ENCODE results near the gene MRPL21. TPM values are rescaled to one million over a fixed set of nuclear protein-coding genes. Genes with fewer than 3 reads are reported as not detected.

MRPL21 gene
- total RNA-seq, 3 donors from 2014 or later (not counting 1 experiment from before 2014, with no cell fraction given) = 39.0 to 47.4 (median 40.3) TPM

DNA sequence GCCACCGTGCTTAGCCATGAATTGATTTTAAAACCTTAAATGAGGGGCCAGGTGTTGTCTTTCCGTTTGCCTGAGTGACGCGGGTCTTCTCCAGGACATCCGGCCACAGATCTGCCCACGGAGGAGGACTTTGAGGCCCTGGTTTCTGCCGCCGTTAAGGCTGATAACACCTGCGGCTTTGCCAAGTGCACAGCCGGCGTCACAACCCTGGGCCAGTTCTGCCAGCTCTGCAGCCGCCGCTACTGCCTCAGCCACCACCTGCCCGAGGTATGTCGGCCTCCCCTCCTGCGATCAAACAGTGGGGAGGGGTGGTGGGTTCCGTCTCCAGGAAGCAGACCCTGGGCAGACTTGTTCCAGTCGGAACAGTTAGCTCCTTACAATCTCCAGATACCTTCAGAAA lies 34.5 kb upstream of the MRPL21 start:
- Mint-ChIP-seq H3K9me3 (no peaks in the 10 kb centered on the region), H3K4me3 (no peak overlapping the region), H3K27me3 (ENCODE audit: low read depth in 2 of 2) (no peaks in the 10 kb centered on the region), H3K36me3 (no peaks in the 10 kb centered on the region), H3K27ac (no peak overlapping the region), H3K4me1 (no peaks in the 10 kb centered on the region)
- TF ChIP-seq, protein P1, sequence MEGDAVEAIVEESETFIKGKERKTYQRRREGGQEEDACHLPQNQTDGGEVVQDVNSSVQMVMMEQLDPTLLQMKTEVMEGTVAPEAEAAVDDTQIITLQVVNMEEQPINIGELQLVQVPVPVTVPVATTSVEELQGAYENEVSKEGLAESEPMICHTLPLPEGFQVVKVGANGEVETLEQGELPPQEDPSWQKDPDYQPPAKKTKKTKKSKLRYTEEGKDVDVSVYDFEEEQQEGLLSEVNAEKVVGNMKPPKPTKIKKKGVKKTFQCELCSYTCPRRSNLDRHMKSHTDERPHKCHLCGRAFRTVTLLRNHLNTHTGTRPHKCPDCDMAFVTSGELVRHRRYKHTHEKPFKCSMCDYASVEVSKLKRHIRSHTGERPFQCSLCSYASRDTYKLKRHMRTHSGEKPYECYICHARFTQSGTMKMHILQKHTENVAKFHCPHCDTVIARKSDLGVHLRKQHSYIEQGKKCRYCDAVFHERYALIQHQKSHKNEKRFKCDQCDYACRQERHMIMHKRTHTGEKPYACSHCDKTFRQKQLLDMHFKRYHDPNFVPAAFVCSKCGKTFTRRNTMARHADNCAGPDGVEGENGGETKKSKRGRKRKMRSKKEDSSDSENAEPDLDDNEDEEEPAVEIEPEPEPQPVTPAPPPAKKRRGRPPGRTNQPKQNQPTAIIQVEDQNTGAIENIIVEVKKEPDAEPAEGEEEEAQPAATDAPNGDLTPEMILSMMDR (IDR thresholded peaks at IDR 0.05) = no peak
- no peaks in the 10 kb centered on the region for H3K27me3 ChIP-seq (ENCODE audit: control insufficient read depth, insufficient read depth, low read length)
- H3K36me3 ChIP-seq (ENCODE audit: control insufficient read depth, insufficient read depth, low read length) = peaks cover 42% of the 10 kb centered on the region
- WGBS (ENCODE audit: insufficient coverage) = 97% methylated on average over 18 of the region's 18 CpGs
- intact Hi-C loops (cut with micrococcal nuclease) = no loop called here
- no peak overlapping the region for H3K4me3 ChIP-seq (ENCODE audit: low read length)
- H3K27ac ChIP-seq (ENCODE audit: low read length) = no peak overlapping the region
- H3K9me3 ChIP-seq (ENCODE audit: control insufficient read depth, insufficient read depth, low read length) = no peaks in the 10 kb centered on the region
- no peaks in the 10 kb centered on the region for H3K4me1 ChIP-seq (ENCODE audit: control insufficient read depth, insufficient read depth, low read length)
- no peak for DNase-seq
- no peak for ATAC-seq

GRCh38 chr11:68936676-68937620 lies 33.3 kb upstream of the MRPL21 start:
- Histone ChIP-seq H3K4me3 (ENCODE audit: low read length) (no peak overlapping the region), H3K4me1 (ENCODE audit: control insufficient read depth, insufficient read depth, low read length) (no peaks in the 10 kb centered on the region), H3K9me3 (ENCODE audit: control insufficient read depth, insufficient read depth, low read length) (no peaks in the 10 kb centered on the region), H3K27me3 (ENCODE audit: control insufficient read depth, insufficient read depth, low read length) (no peaks in the 10 kb centered on the region), H3K27ac (ENCODE audit: low read length) (no peak overlapping the region), H3K36me3 (ENCODE audit: control insufficient read depth, insufficient read depth, low read length) (peaks cover 43% of the 10 kb centered on the region)
- WGBS (ENCODE audit: insufficient coverage) = 94% methylated on average over 29 of the region's 29 CpGs
- H3K9me3 Mint-ChIP-seq = no peaks in the 10 kb centered on the region
- no peak overlapping the region for H3K4me3 Mint-ChIP-seq
- no peak overlapping the region for H3K27ac Mint-ChIP-seq
- DNase-seq (no peak), ATAC-seq (no peak)
- TF ChIP-seq, protein P1 (IDR thresholded peaks at IDR 0.05) = no peak
- intact Hi-C loops (cut with micrococcal nuclease) = no loop called here
- H3K4me1 Mint-ChIP-seq = no peaks in the 10 kb centered on the region
- no peaks in the 10 kb centered on the region for H3K27me3 Mint-ChIP-seq (ENCODE audit: low read depth in 2 of 2)
- no peaks in the 10 kb centered on the region for H3K36me3 Mint-ChIP-seq

DNA sequence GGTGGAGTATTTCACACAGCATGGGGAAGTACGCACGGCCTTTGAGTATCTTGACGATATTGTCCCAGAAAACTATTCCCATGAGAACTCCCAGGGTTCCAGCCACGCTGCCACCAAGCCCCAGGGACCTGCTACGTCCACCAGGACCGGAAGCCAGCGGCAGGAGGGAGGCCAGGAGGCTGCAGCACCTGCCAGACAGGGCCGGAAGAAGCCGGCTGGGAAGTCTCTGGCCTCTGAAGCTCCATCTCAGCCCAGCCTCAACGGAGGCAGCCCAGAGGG lies 32.7 kb upstream of the MRPL21 start:
- Histone ChIP-seq H3K4me1 (ENCODE audit: control insufficient read depth, insufficient read depth, low read length) (no peaks in the 10 kb centered on the region), H3K36me3 (ENCODE audit: control insufficient read depth, insufficient read depth, low read length) (peaks cover 43% of the 10 kb centered on the region), H3K4me3 (ENCODE audit: low read length) (no peak overlapping the region), H3K27ac (ENCODE audit: low read length) (no peak overlapping the region), H3K27me3 (ENCODE audit: control insufficient read depth, insufficient read depth, low read length) (no peaks in the 10 kb centered on the region), H3K9me3 (ENCODE audit: control insufficient read depth, insufficient read depth, low read length) (no peaks in the 10 kb centered on the region)
- H3K27ac Mint-ChIP-seq = no peak overlapping the region
- H3K36me3 Mint-ChIP-seq = no peaks in the 10 kb centered on the region
- DNase-seq = no peak
- intact Hi-C loops (cut with micrococcal nuclease) = no loop called here
- H3K4me3 Mint-ChIP-seq = no peak overlapping the region
- H3K9me3 Mint-ChIP-seq = no peaks in the 10 kb centered on the region
- no peaks in the 10 kb centered on the region for H3K4me1 Mint-ChIP-seq
- TF ChIP-seq, protein P1 (IDR thresholded peaks at IDR 0.05) = no peak
- WGBS (ENCODE audit: insufficient coverage) = 89% methylated on average over 10 of the region's 10 CpGs
- no peaks in the 10 kb centered on the region for H3K27me3 Mint-ChIP-seq (ENCODE audit: low read depth in 2 of 2)
- ATAC-seq = no peak
